GM19463 (cell line): Measurements from ENCODE around the gene GOSR1.
A peak's percentile ranks its signal among the peaks of the same experiment; 100 is the strongest.
"Not testable (repeated sequence)": the region's sequence is repeated elsewhere in the genome, so short reads cannot be mapped to it uniquely, and the experiment has no call there.

ENCODE experiments used
- ATAC-seq: cut with Tn5 transposase; IDR thresholded peaks from one replicate; pipeline ENCODE4 v1.9.1; 2021; ENCODE audit warnings: mild to moderate bottlenecking, moderate library complexity; ENCODE audit not compliant: unreplicated experiment

GOSR1 gene

DNA sequence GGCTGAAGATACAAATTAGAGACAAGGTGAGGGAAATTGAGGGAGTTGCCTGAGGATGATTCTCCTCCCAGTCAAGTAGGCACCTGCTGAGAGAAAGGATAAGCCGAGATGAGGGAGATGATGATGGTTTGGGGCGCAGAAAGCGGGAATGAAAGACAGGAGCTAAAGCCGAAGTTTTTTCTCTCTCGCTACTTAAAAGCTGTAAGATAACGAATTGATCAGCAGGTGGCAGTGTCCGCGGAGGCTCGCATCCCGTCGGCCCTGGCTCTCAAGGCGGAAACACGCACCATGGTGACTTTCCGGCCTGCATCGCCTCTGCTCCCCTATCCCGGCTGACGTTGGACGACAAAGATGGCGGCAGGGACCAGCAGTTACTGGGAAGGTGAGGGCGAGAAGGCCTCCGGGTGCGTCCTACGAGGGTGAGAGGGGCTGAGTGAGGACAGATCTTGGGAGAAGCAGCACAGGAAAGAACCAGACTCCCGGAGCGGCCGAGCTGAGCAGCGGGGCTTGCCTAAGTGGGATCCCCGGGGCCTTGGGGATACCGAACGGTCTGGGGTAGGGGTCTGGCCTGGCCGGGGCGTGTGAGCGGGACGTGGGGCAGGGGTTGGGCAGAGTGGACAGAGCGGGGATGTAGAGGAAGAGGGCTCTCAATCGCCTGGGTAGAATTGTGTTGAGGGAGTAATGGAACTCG lies at the start of gene GOSR1:
Gene GOSR1, plus strand, starts transcription at position 326 of the 691 bp plus-strand sequence. Its CDS starts 26 bp downstream, at position 352.
- ATAC-seq: peak; percentile 98

DNA sequence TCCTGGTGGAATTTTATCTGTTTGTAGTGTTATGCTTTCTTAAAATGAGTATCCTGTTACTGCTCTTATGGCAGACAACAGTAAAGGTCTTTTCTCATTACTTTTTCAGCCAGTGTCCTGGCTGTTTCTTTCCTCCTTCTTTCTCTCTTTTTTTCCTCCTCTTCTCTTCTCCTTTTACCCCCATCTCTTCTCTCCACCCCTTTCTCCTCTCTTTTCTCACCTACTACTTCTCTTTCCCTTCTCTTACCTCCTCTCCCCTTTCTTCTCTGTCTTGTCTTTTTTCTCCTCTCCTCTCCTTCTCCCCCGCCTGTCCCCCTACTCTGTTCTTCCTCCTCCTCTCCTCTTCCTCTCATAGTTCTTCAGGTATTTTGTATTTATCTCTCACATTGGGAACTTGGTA lies 49.6 kb upstream of the GOSR1 start:
- ATAC-seq: no peak

DNA sequence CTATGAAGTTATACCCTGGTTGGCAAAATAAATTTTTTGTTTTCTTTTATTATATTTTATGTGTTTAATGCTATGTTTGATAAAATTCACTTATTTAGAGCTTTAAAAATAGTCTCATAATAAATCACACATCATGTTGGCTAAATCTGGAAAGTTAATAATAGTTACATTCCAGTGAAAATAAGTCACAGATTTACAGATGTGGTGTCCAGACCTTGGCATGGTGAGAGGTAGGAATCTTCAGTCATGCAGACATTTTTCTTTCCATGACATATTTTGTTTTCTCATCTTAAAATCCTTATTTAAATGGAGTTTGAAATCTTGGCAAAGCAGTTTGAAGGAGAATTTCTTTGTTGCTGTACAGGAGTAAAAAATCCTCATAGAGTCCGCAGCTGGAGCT lies 48.1 kb upstream of the GOSR1 start:
- no peak for ATAC-seq

DNA sequence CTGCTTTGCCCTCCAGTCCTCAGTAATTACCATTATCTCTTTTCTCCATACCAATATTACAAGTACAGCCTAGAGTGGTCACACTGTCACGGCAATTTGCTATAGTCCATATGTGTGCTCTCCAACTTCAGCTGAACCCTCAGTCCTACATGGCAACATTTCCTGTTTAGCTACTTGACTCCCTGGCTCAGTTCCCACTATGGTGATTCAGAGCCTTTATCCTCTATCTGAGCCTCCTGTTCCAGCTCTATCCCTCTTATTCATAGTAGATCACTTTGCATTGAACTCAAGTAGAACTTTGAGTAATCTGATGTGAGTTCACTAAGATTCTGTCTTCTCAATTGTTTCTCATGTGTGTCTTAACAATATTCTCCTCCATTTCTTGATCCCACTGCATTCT lies 43.7 kb upstream of the GOSR1 start:
- no peak for ATAC-seq

DNA sequence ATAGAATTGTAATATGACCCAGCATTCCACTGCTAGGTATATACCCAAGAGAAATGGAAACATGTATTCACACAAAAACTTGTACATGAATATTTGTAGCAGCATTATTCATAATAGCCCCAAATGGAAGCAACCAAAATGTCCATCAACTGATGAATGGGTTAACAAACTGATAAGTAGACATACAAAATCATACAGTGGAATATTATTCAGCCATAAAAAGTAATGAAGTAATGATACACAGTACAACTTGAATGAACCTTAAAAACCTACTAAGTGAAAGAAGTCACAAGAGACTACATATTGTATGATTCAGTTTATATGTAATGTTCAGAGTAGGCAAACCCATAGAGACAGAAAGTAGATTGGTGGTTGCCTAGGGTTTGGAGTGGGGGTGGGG lies 40.5 kb upstream of the GOSR1 start:
- ATAC-seq: no peak

DNA sequence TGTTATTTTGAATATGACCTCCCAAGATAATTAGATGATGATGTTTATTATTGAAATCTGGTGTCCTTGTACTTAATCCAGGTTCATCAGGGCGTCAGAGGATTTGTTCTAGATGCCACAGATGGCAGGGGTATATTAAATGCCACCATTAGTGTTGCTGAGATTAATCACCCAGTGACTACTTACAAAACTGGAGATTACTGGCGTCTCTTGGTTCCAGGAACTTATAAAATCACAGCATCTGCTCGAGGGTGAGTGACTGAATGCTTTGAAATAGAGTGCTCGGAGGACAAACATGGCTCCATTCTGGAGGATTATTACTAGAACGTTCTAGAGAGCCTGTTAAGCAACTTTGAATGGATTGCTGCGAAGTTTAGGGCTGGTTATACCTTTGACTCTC lies 33.5 kb upstream of the GOSR1 start:
- ATAC-seq: no peak

DNA sequence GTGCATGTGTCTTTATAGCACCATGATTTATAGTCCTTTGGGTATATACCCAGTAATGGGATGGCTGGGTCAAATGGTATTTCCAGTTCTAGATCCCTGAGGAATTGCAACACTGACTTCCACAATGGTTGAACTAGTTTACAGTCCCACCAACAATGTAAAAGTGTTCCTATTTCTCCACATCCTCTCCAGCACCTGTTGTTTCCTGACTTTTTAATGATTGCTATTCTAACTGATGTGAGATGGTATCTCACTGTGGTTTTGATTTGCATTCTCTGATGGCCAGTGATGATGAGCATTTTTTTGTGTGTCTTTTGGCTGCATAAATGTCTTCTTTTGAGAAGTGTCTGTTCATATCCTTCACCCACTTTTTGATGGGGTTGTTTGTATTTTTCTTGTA lies 30.6 kb upstream of the GOSR1 start:
- not testable (repeated sequence) for ATAC-seq

DNA sequence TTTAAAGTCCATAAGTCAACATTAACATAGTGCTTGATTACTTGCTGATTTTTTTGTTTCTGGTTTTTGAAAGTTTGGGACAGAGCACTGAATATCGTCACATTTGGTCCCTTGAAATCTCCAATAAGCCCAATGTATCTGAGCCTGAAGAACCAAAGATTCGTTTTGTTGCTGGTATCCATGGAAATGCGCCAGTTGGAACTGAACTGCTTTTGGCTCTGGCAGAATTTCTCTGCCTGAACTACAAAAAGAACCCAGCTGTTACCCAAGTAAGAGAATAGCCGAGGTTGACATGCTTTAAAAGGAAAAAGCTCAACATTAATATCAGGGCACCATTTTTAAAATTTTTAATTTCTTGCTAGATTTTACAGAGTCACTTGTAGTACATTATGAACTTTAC lies 27.7 kb upstream of the GOSR1 start:
- no peak for ATAC-seq

DNA sequence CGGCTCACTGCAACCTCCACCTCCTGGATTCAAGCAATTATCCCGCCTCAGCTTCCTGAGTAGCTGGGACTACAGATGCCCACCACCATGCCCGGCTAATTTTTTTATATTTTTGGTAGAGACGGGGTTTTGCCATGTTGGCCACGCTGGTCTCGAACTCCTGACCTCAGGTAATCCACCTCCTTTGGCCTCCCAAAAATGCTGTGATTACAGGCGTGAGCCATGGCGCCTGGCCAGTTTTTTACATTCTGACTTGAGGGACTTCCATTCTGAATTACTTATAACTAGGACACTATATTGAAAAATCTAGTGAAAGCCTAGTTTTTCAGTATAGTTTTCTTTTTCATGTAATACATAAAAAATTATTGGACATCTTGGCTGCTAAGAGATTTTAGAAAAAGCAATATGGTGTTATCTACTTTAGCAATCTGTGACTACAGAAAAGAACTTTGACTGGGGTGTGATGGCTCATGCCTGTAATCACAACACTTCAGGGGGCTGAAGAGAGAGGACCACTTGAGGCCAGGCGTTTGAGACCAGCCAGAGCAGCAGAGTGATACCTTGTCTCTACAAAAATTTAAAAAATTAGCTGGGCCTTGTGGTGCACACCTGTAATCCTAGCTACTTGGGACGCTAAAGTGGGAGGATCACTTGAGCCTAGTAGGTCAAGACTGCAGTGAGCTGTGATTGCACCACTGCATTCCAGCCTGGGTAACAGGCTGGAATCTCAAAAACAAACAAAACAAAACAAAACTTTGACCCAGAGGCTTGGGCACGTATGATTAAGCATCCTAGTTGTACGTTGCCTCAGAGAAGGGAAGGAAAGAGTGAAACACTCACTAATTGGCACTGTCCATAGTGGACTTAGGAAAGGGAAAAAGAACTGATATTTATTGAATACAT lies 26.8 kb upstream of the GOSR1 start:
- ATAC-seq: no peak

DNA sequence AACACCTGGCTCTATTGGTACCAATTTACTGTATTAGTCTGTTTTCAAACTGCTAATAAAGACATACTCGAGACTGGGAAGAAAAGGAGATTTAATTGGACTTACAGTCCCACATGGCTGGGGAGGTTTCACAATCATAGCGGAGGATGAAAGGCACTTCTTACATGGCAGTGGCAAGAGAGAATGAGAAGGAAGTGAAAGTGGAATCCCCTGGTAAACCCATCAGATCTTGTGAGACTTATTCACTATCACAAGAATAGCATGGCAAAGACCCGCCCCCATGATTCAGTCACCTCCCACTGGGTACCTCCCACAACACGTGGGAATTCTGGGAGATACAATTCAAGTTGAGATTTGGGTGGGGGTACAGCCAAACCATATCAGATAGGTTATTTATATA lies 22.6 kb upstream of the GOSR1 start:
- ATAC-seq: no peak

DNA sequence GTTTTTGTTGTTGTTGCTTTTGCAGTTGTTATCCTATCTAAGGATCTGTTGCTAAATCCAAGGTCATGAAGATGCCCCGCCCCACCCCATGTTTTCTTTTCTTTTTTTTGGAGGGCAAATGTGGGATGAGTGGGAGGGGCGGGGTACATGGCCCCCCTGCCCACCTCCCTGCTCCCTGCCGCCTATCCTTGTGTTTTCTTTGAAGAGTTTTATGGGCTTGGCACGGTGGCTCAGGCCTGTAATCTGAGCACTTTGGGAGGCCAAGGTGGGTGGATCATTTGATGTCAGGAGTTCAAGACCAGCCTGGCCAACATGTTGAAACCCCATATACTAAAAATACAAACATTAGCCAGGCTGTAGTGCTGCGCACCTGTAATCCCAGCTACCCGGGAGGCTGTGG lies 18.8 kb upstream of the GOSR1 start:
- ATAC-seq: no peak

DNA sequence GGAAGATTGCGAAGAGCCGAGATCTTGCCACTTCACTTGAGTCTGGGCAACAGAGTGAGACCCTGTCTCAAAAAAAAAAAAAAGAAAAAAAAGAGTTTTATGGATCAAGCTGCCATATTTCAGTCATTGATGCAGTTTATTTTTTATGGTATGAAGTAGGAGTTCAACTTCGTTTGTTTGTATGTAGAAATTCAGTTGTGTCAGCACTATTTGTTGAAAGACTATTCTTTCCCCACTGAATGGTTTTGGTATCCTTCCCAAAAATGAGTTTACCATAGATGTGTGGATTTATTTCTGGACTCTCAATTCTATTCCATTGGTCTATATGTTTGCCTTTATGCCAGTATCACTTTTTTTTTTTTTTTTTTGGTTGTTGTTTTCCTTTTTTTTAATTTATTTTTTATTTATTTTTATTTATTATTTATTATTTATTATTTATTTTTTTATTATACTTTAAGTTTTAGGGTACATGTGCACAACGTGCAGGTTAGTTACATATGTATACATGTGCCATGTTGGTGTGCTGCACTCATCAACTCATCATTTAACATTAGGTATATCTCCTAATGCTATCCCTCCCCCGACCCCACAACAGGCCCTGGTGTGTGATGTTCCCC lies 18.3 kb upstream of the GOSR1 start:
- ATAC-seq: not testable (repeated sequence)

DNA sequence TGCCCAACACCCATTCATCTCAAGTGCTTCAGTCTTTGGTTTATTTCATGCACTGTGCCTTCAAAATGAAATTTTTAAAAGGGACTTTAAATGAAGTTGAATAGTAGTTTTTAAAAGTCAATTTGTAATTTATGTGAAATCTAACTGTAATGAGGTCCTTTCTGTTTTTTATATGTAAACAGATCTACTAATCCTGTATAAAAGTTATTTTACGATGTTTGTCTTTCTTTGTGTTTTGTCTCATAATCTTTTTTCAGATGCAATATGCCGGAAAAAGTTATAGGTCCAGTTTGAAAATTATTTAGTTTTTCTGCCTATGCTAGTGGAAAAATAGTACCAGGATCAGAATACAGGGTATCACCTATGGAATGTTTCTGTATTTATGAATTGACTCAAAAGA lies 8.7 kb upstream of the GOSR1 start:
- no peak for ATAC-seq

DNA sequence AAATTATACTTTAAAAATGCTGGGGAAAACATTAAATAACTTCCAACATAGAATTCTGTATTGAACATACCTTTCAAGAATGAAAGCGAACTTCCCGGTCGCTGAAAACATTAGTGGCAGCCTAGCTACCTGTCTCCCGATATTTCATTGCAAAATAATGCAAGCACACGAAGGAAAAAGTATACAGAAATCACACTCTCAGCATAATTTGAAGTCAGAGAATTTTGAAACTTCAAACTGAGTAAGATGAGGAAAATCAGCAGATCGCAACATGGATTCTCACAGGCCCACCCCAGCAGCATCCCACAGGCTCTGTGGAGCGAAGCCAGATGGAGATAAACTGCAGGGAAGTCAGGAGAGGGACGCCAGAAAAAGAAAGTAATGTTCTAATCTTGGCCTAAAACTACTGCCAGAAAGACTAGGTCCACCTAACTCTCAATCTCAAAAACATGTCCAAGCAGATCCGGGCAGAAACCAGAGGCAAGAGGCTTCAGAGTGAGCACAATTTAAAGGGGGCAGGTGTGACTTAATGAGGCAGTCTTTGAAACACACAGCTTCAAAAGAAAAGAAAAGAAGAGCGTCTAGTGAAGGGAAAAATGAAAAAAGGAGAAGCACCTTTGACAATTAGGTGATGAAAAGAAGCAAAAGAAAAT lies 4.8 kb upstream of the GOSR1 start:
- ATAC-seq: no peak

DNA sequence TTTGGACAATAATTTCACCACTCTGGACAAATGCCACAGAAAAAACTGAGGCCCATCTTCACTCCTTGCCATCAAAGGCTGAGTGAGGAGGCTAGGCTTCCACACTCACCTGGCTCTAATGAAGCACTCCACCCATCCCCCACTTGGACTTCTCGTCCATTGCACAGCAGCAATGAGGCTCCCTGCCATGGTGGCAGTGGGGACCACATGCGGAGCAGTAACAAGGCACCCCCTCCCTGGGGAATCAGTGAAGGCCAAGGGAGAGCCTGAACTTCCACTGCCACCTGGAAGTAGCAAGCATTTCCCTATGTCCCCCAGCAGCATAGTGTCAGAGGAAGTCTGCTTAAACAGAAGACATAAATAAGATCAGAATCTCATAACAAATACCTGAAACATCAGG lies 2.0 kb upstream of the GOSR1 start:
- no peak for ATAC-seq

DNA sequence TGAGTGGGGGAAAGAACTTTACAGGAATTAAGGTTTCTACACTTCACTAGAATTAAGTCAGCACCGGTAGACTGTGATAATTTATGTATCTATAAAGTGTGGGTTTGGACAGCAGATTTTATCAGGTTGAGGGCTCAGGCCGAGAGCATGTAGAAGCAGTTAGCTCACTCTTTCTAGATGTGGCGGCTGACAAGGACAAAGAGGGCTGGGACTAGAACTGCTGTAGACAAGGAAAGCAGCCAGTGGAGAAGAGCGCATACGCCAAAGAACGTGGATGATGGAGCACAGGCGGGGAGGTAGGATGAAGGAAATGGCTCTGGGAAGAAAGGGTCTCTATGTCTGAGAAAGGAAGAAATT lies 504 bp upstream of the GOSR1 start:
- no peak for ATAC-seq

DNA sequence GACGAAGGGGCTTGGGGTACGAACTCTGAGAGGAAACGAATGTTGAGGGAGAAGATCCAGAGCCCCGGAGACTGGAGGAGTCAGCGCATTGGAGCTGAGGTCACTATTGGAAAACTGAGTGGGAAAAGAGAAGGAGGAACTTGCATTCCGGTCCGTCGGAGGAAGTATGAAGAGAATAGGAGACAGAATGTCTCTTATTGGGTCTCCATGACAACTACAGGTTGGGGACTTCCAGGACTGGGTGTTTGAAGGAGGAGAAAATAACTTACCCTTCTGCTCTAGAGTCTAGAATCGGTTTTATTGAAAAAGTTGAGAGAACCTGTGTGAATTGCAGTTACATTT lies 537 bp downstream of the GOSR1 start:
- ATAC-seq: no peak

DNA sequence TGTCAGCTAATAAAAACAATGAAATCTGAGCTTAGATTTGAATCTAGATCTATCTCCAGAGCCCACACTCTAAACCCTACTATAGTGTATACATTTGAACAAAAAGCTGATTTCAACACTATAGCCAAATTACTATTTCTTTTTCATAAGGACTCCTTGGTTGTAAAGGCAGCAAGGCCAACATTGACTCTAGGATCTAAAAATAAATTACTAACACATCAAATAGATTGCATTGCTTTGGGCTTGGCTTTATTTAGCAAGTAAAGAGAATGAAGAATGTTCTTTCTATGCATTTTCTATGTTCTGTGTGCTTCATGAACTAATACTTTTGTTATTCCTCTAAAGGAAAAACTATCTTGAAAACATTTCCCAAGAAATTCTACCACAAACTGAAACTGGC lies 5.3 kb downstream of the GOSR1 start:
- no peak for ATAC-seq

DNA sequence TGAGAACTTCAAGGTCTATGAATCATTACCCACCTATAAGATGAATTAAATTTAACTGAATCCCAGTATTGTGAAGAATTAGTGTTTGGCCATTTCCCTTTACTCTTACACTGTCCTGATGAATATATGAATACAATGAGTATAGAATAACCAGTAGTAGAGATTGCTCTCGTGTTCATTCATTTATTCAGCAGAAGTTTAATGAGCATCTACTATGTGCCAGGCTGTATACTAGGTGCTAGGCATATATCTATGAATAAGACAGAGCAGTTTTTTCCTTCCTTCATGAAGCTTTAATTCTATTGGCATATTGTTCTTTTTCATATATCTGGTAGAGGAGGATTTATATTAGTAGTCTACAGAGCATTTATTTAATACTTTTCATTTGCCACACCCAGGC lies 6.0 kb downstream of the GOSR1 start:
- no peak for ATAC-seq

DNA sequence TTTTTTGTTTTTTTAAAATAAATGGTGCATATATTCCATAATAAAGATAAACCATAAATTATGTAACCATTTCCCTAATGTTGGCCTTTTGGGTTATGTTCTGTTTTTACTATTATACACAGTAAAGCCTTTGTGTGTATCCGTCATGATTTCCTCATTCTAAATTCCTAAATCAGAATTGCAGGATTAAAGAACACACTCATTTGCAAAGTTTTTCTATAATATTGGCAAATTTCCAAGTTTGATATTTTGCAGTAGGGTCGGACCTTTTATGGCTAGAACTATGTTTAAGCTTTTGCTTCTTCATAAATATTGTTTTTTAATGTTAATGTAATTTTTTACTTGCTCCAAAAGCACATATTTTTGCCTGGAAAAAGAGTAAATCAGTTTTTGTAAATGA lies 16.6 kb downstream of the GOSR1 start:
- no peak for ATAC-seq

DNA sequence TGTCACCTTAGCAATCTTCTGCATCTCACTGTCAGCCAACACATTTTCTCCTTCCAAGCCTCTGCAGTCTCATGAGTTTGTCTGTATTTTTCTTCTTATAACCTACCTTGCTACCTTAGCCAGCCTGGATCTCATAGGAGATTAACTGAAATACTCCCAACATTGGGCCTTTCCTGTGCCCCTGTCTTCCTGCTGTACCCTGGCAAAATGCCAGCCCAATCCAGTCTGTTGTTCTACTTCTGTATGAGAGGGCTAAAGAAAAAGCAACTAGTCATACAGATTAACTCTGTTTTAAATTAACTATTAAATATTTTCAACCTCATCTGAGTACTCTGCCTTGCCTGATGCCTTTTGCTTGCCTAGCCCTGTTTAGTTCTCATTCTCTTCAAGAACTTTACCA lies 18.4 kb downstream of the GOSR1 start:
- ATAC-seq: no peak

DNA sequence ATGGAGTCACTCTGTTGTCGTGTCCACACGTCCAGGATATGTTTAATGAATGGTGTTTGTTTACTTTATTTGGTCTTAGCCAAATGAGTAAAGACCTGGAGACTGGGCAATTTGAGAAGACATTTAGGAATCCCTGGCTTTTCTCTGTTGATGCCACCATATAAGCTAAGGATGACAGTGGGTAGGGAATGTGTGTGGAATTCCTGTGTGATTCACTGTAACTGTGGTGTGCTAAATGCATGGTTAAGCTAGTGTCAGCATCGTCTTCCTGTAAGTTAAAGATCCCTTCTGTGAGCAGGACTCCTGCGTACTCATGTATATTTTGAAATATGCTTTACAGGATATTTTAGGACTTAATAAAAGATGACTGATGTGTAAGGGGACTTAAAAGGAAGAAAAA lies 26.4 kb downstream of the GOSR1 start:
- no peak for ATAC-seq
